Ectodermal cell (in vitro differentiated cells): ENCODE results near the gene NUCB1.
"Not testable (repeated sequence)": the region's sequence is repeated elsewhere in the genome, so short reads cannot be mapped to it uniquely, and the experiment has no call there.

Experiments
- H3K27ac ChIP-seq: 2 replicates; pipeline ENCODE4 v1.7.0; 2013; ENCODE audit warnings: mild to moderate bottlenecking, low read depth, low read length; ENCODE audit not compliant: insufficient read depth, poor library complexity, severe bottlenecking
- H3K27me3 ChIP-seq: 2 replicates; pipeline ENCODE4 v1.7.0; 2013; ENCODE audit warnings: mild to moderate bottlenecking, low read length; ENCODE audit not compliant: insufficient read depth, control insufficient read depth, poor library complexity, severe bottlenecking
- H3K36me3 ChIP-seq: one replicate; pipeline ENCODE4 v1.7.0; 2013; ENCODE audit warnings: low read length; ENCODE audit not compliant: control insufficient read depth, insufficient read depth
- H3K4me1 ChIP-seq: one replicate; pipeline ENCODE4 v1.7.0; 2013; ENCODE audit warnings: low read length; ENCODE audit not compliant: control insufficient read depth, insufficient read depth
- H3K4me3 ChIP-seq: 2 replicates; pipeline ENCODE4 v1.7.0; 2013; ENCODE audit warnings: low read depth, low read length, control low read depth; ENCODE audit not compliant: insufficient read depth
- H3K9me3 ChIP-seq: 2 replicates; pipeline ENCODE4 v1.7.0; 2013; ENCODE audit warnings: mild to moderate bottlenecking, low read length, moderate library complexity; ENCODE audit not compliant: control insufficient read depth
- WGBS, 2 experiments: methylation state at CpG; one replicate each; pipeline ENCODE4 v1.1.7; 2013; ENCODE audit warnings: missing lambda C conversion rate in 2 of 2; 5-methylcytosine and 5-hydroxymethylcytosine counted together

Gene NUCB1

GRCh38 chr19:48887861-48888612 lies 12.1 kb upstream of the NUCB1 start:
- Histone ChIP-seq H3K4me1 (no peaks in the 10 kb centered on the region), H3K27me3 (no peaks in the 10 kb centered on the region), H3K4me3 (no peak overlapping the region), H3K9me3 (no peaks in the 10 kb centered on the region), H3K27ac (no peak overlapping the region), H3K36me3 (no peaks in the 10 kb centered on the region)
- 91 to 92% methylated on average over 21 of the region's 21 CpGs for WGBS, 2 experiments

- H3K9me3 ChIP-seq, H3K36me3 ChIP-seq, H3K4me1 ChIP-seq, H3K27me3 ChIP-seq, H3K27ac ChIP-seq, H3K4me3 ChIP-seq: not testable (repeated sequence)
- 100% methylated on average over 1 to 2 of the region's 3 CpGs for WGBS, 2 experiments
Measured at GRCh38 chr19:48889496-48889895, 10.6 kb upstream of the NUCB1 start.

DNA sequence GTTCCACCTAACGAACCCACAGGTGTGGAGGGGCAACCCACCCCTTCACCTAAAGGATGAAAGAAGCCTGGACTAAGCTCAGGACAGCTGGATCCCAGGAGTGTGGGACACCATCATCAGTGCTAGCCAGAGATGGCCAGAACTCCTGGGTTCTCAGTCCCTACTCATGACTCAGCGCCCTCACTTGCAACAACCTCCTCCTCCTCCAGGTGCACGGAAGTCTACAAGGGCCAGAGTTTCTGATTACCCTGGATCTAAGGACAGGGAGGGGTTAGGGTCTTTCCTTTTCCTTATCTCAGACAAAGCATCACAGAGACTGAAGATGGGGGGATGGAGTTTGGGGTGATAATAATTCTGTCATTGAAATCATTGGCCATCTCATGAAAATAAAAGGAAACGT lies 9.6 kb upstream of the NUCB1 start:
- Histone ChIP-seq H3K27me3 (no peaks in the 10 kb centered on the region), H3K36me3 (no peaks in the 10 kb centered on the region), H3K9me3 (no peaks in the 10 kb centered on the region), H3K4me1 (no peaks in the 10 kb centered on the region), H3K27ac (no peak overlapping the region), H3K4me3 (no peak overlapping the region)
- 92 to 95% methylated on average over 4 of the region's 4 CpGs for WGBS, 2 experiments

- Histone ChIP-seq H3K4me3 (no peak overlapping the region), H3K36me3 (no peaks in the 10 kb centered on the region), H3K27ac (no peak overlapping the region), H3K4me1 (no peaks in the 10 kb centered on the region), H3K27me3 (no peaks in the 10 kb centered on the region), H3K9me3 (no peaks in the 10 kb centered on the region)
- 93 to 94% methylated on average over 21 of the region's 21 CpGs for WGBS, 2 experiments
Measured at GRCh38 chr19:48895226-48895625, 4.9 kb upstream of the NUCB1 start.

- Histone ChIP-seq H3K27ac (no peak overlapping the region), H3K4me1 (no peaks in the 10 kb centered on the region), H3K36me3 (no peaks in the 10 kb centered on the region), H3K9me3 (no peaks in the 10 kb centered on the region), H3K27me3 (no peaks in the 10 kb centered on the region), H3K4me3 (no peak overlapping the region)
- 77 to 82% methylated on average over 25 of the region's 25 CpGs for WGBS, 2 experiments
Measured at GRCh38 chr19:48896191-48896720, 3.9 kb upstream of the NUCB1 start.

DNA sequence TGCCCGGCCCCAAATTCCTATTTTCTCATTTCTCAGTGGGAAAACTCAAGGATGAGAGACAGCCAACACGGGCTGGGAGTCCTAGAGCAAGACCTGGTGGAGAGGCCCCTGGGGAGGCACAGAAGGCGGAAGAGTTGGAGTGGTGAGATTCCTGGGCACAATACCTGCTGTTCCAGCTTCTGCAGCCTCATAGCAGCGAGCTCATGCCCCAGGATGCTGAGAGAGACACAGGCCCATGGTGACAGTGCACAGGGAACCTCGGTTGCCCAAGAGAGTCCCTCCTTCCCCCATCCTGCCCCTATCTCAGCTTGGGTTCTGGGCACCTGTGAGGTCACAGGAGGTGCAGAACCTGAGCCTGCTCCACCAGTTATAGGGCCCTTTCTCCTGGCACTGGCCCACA lies 2.9 kb upstream of the NUCB1 start:
- WGBS, 2 experiments: 77 to 81% methylated on average over 5 of the region's 5 CpGs
- Histone ChIP-seq H3K4me3 (no peak overlapping the region), H3K9me3 (no peaks in the 10 kb centered on the region)

GRCh38 chr19:48899386-48899749 lies 744 bp upstream of the NUCB1 start:
- H3K36me3 ChIP-seq, H3K4me1 ChIP-seq, H3K27me3 ChIP-seq, H3K9me3 ChIP-seq: not testable (repeated sequence)
- Histone ChIP-seq H3K4me3 (peak overlapping the region; percentile 85), H3K27ac (peak overlapping the region; percentile 93)
- 96 to 97% methylated on average over 8 to 10 of the region's 11 CpGs for WGBS, 2 experiments

More for the DNA sequence above, 2.9 kb upstream of the NUCB1 start:
- no peaks in the 10 kb centered on the region for H3K27me3 ChIP-seq
- H3K36me3 ChIP-seq: no peaks in the 10 kb centered on the region
- no peaks in the 10 kb centered on the region for H3K4me1 ChIP-seq
- no peak overlapping the region for H3K27ac ChIP-seq

- peaks cover 10% of the 10 kb centered on the region for H3K36me3 ChIP-seq
- 39 to 40% methylated on average over 23 to 24 of the region's 24 CpGs for WGBS, 2 experiments
- no peaks in the 10 kb centered on the region for H3K9me3 ChIP-seq
- no peaks in the 10 kb centered on the region for H3K4me1 ChIP-seq
- H3K4me3 ChIP-seq: peak overlapping the region; percentile 85
- no peaks in the 10 kb centered on the region for H3K27me3 ChIP-seq
- peak overlapping the region; percentile 55 for H3K27ac ChIP-seq
Measured at GRCh38 chr19:48900477-48901406, 630 bp downstream of the NUCB1 start.

DNA sequence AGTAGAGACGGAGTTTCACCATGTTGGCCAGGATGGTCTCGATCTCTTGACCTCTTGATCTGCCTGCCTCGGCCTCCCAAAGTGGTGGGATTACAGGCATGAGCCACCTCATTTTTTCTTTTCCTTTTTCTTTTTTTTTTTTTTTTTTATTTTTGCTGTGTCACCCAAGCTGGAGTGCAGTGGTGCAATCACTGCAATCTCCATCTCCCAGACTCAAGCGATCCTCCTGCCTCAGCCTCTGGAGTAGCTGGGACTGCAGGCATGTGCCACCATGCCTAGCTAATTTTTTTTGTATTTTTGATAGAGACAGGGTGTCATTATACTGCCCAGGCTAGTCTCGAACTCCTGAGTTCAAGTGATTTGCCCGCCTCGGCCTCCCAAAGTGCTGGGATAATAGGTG lies 2.2 kb downstream of the NUCB1 start:
- not testable (repeated sequence) for H3K9me3 ChIP-seq, H3K4me1 ChIP-seq, H3K27ac ChIP-seq, H3K27me3 ChIP-seq, H3K4me3 ChIP-seq
- peaks cover 17% of the 10 kb centered on the region for H3K36me3 ChIP-seq
- 91 to 97% methylated on average over 7 of the region's 7 CpGs for WGBS, 2 experiments

- not testable (repeated sequence) for H3K27ac ChIP-seq, H3K9me3 ChIP-seq, H3K4me3 ChIP-seq, H3K4me1 ChIP-seq, H3K27me3 ChIP-seq
- peaks cover 17% of the 10 kb centered on the region for H3K36me3 ChIP-seq
Measured at GRCh38 chr19:48903788-48904187, 3.7 kb downstream of the NUCB1 start.
